Psoas muscle (tissue), 8 donors: ENCODE results near the gene MAML3. TPM values are rescaled to one million over a fixed set of nuclear protein-coding genes. Genes with fewer than 3 reads are reported as not detected.
A peak's percentile ranks its signal among the peaks of the same experiment; 100 is the strongest.

Experiments
- ATAC-seq, 4 donors: fragments of 200-7000 bp; cut with Tn5 transposase; one replicate each; pipeline ENCODE4 v1.9.1; 2020; ENCODE audit warnings: moderate library complexity in 3 of 4, mild to moderate bottlenecking in 2 of 4
- DNase-seq, 2 donors: peaks; one replicate each; pipeline ENCODE4 v3.0.0-alpha.2; 2020
- H3K27ac ChIP-seq: fragments of 200-600 bp; one replicate; pipeline ENCODE4 v1.8.0; 2022
- H3K27me3 ChIP-seq, 3 donors: fragments of 200-600 bp in 1 of 3; one replicate each; pipeline versions ENCODE4 v1.6.1 to v1.8.0; 2013 to 2022; ENCODE audit warnings: low read length in 2 of 3, mild to moderate bottlenecking in 2 of 3, moderate library complexity in 1 of 3; ENCODE audit not compliant: insufficient read depth in 3 of 3
- H3K36me3 ChIP-seq, 2 donors: fragments of 200-600 bp in 1 of 2; one replicate each; pipeline versions ENCODE4 v1.6.1 to v1.8.0; 2013 to 2022; ENCODE audit warnings: low read depth in 1 of 2, mild to moderate bottlenecking in 1 of 2, moderate library complexity in 1 of 2; ENCODE audit not compliant: insufficient read depth in 1 of 2
- H3K4me1 ChIP-seq: fragments of 200-600 bp; one replicate; pipeline ENCODE4 v1.8.0; 2022
- H3K4me3 ChIP-seq: fragments of 200-600 bp; one replicate; pipeline ENCODE4 v1.8.0; 2022; ENCODE audit warnings: mild to moderate bottlenecking
- H3K9me3 ChIP-seq: fragments of 200-600 bp; one replicate; pipeline ENCODE4 v1.8.0; 2022
- WGBS, 3 donors: extraction: QIAGEN DNeasy Blood & Tissue Kit; methylation state at CpG; one replicate each; pipeline versions ENCODE4 v1.1.6 to v1.1.7; 2013; 5-methylcytosine and 5-hydroxymethylcytosine counted together
- intact Hi-C, 2 donors: fragments of 100-400 bp; cut with DNase I; formaldehyde crosslinking; loops; one replicate each; pipeline versions ENCODE4 v1.11.0 to v1.14.2; 2022
- polyA plus RNA-seq, 3 donors: library from polyadenylated mRNA; stranded (reverse); fragments of 200-250 nt; gene quantifications; one replicate each; pipeline ENCODE4 v1.2.3, GENCODE V29; 2013
- total RNA-seq, 4 donors: library from RNA; stranded (reverse); fragmentation: NEBNext Ultra II Directional in 2 of 4; extraction: Animal tissue kit (Norgen Biotek cat#: 25700) in 2 of 4; gene quantifications; one replicate each; pipeline versions ENCODE4 v1.2.1 to v1.2.4, GENCODE V29; 2021 to 2023
- TF ChIP-seq, protein P1 (sequence below): fragments of 200-600 bp; IDR thresholded peaks from one replicate; pipeline ENCODE4 v1.8.0; 2022; ENCODE audit warnings: antibody characterized with exemption
- donor health status: healthy with polysubstance abuse.
- donor health status: DM: no; HTN: no; CAD: no; lungs with moderate emphysema.
- donor health status: Bipolar disorder and iron deficiency.
- donor health status: healthy.
- donor health status: DM: yes; HTN: yes; CAD: no.
- donor health status: DM: no; HTN: no; CAD: no.
- donor health status: DM: no; HTN: no; CAD: no.
- donor health status: DM: yes; HTN: yes; CAD: no.

MAML3 gene
- total and polyA plus RNA-seq, 7 donors = 0.43 to 2.7 (median 0.74) TPM

DNA sequence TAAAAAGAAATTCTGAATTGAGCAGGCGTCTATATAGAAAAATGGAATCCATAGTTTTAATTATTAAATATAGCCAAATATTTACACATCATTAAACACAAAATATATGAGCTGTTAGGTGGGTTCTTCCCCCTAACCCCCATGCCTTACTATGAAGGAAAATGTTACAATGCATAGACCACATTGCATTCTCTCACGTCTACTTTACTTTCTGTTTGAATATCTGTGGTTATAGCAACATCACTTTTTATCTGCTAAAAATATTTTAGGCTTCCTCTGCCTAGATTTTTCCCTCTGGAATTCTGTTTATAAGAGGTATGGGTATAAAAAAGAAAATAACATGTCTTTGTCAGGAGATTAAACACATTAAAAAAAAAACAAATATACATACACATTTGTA, 73.1 kb downstream of the MAML3 start:
- Histone ChIP-seq H3K36me3 (no peaks in the 10 kb centered on the region), H3K9me3 (no peaks in the 10 kb centered on the region), H3K27me3 (no peaks in the 10 kb centered on the region), H3K4me1 (peaks cover 20% of the 10 kb centered on the region), H3K4me3 (no peak overlapping the region), H3K27ac (no peak overlapping the region)
- DNase-seq (no peak), ATAC-seq (no peak)
- intact Hi-C loops = no loop called here
- WGBS, 3 donors = 79 to 86% (median 86%) methylated on average over 2 of the region's 2 CpGs
- TF ChIP-seq, protein P1, sequence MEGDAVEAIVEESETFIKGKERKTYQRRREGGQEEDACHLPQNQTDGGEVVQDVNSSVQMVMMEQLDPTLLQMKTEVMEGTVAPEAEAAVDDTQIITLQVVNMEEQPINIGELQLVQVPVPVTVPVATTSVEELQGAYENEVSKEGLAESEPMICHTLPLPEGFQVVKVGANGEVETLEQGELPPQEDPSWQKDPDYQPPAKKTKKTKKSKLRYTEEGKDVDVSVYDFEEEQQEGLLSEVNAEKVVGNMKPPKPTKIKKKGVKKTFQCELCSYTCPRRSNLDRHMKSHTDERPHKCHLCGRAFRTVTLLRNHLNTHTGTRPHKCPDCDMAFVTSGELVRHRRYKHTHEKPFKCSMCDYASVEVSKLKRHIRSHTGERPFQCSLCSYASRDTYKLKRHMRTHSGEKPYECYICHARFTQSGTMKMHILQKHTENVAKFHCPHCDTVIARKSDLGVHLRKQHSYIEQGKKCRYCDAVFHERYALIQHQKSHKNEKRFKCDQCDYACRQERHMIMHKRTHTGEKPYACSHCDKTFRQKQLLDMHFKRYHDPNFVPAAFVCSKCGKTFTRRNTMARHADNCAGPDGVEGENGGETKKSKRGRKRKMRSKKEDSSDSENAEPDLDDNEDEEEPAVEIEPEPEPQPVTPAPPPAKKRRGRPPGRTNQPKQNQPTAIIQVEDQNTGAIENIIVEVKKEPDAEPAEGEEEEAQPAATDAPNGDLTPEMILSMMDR = no peak

DNA sequence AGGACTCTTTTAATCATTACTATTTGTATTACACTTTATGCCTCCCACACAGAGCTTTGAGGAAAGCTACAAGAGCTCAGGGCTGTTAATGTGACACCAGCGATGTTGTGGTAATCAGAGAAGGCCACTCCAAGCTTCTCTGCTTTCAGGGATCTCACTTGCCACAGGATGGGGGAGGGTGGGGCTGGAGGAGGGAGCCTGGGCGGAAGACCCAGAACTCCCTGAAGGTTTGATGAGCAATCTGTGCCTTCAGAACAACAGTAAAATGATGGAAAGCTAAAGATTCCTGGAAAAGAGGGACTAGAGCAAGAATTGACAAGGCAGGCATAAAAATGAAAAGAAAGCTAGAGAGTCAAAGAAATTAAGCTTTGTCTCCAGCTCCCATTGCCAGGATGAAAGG, 75.6 kb downstream of the MAML3 start:
- Histone ChIP-seq H3K36me3 (no peaks in the 10 kb centered on the region), H3K27me3 (no peaks in the 10 kb centered on the region), H3K27ac (peak overlapping the region; percentile 62), H3K4me1 (peaks cover 20% of the 10 kb centered on the region), H3K9me3 (no peaks in the 10 kb centered on the region), H3K4me3 (no peak overlapping the region)
- peak; percentile 87 to 91 (median 88) for ATAC-seq
- TF ChIP-seq, protein P1 = no peak
- 19 to 33% (median 22%) methylated on average over 2 of the region's 2 CpGs for WGBS, 3 donors
- DNase-seq = peak; percentile 64 to 69
- intact Hi-C loops = no loop called here

DNA sequence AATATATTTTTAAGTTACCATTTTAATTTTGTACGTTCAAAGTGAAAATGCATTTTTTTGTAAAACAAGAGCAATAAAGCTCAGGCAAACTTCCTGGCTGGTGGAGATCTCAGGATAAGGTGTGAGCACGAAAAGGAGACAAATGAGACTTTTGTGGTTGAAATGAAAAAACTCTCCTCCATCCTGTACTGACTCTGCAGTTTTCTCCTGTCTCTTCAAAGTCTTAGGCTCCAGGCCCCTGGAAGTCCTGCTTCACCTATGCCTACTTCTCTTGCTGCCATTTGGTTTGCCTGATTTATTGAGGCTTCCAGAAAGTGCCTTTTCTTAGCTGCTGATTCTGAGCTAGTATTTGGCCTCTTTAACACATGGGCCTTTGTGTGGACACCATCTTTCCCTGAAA, 77.7 kb downstream of the MAML3 start:
- DNase-seq (no peak), ATAC-seq (no peak)
- Histone ChIP-seq H3K27me3 (no peaks in the 10 kb centered on the region), H3K4me1 (peaks cover 20% of the 10 kb centered on the region), H3K27ac (no peak overlapping the region), H3K9me3 (no peaks in the 10 kb centered on the region), H3K4me3 (no peak overlapping the region), H3K36me3 (no peaks in the 10 kb centered on the region)
- intact Hi-C loops = no loop called here
- TF ChIP-seq, protein P1 = no peak
- WGBS, 3 donors = 91 to 95% (median 93%) methylated on average over 2 of the region's 2 CpGs

DNA sequence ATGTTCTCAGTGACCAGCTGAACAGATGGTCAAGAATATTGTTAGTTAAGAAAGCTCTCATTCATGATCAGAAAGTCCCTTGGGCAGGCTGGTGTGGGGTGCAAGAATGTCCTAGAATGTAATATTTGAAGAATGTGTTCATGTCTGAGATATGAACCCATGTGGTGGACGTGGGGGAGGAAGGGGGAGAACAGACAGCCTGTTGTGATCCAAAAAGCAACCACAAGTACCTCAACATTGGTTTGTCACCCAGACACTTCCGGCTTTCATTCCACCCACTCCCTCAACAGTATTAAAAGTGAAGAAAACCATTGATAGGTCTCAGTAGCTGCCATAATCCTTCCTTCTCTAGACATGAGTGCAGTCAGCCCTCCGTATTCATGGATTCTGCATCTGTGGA, 82.2 kb downstream of the MAML3 start:
- Histone ChIP-seq H3K36me3 (no peaks in the 10 kb centered on the region), H3K9me3 (no peaks in the 10 kb centered on the region), H3K27me3 (no peaks in the 10 kb centered on the region), H3K27ac (no peak overlapping the region), H3K4me1 (peaks cover 7% of the 10 kb centered on the region), H3K4me3 (no peak overlapping the region)
- intact Hi-C loops = no loop called here
- peak in 1 of 4 donors; percentile 57 for ATAC-seq
- 55 to 71% (median 59%) methylated on average over 3 of the region's 3 CpGs for WGBS, 3 donors
- TF ChIP-seq, protein P1 = no peak
- no peak for DNase-seq

DNA sequence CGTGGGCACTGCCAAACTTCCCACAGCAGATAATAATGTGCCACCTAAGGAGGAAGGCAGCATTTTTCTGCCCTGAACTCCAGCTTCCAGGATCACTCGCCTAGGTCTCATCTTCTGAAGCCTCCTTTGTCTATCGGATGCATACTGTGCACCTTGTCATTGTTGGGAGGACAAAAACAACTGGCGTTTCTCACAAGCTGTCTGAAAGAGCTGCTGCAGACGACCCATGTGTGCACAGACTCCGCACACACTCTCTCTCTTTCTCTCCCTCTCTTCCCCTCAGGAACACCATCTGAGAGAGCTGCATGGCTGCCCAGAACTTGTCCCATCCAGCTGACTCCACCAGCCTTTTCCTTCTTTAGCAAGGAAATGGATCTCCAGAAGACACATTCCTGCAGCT, 83.0 kb downstream of the MAML3 start:
- intact Hi-C loops = no loop called here
- ATAC-seq = no peak

More for the DNA sequence above, 83.0 kb downstream of the MAML3 start:
- WGBS, 3 donors = 72 to 83% (median 75%) methylated on average over 6 of the region's 6 CpGs
- TF ChIP-seq, protein P1 = no peak
- no peaks in the 10 kb centered on the region for H3K36me3 ChIP-seq
- H3K27me3 ChIP-seq = no peaks in the 10 kb centered on the region
- DNase-seq = no peak
- no peaks in the 10 kb centered on the region for H3K9me3 ChIP-seq
- H3K27ac ChIP-seq = no peak overlapping the region
- H3K4me3 ChIP-seq = no peak overlapping the region
- H3K4me1 ChIP-seq = peaks cover 10% of the 10 kb centered on the region
